Neural progenitor cell (in vitro differentiated cells): ENCODE measurements around the gene FSTL4.

Experiments used
- CTCF ChIP-seq: fragments of 200-600 bp; sonication (generic); IDR thresholded peaks from 2 replicates; pipeline ENCODE4 v1.5.1; 2017; ENCODE audit warnings: antibody characterized with exemption, mild to moderate bottlenecking
- EZH2 ChIP-seq: fragments of 200-600 bp; sonication (generic); IDR thresholded peaks from 2 replicates; pipeline ENCODE4 v1.6.1; 2017; ENCODE audit warnings: antibody characterized with exemption, mild to moderate bottlenecking, moderate library complexity
- EZH2phosphoT487 ChIP-seq: fragments of 200-600 bp; sonication (generic); IDR thresholded peaks from 2 replicates; pipeline ENCODE4 v1.6.1; 2017; ENCODE audit warnings: antibody characterized with exemption

GRCh38 chr5:133531178-133531577, 81.2 kb downstream of the FSTL4 start:
- no peak for TF ChIP-seq CTCF
- TF ChIP-seq EZH2, result no peak
- TF ChIP-seq EZH2phosphoT487, result no peak
